ENCODE measurements around the gene ARHGDIA. TPM values are rescaled to one million over a fixed set of nuclear protein-coding genes. Genes with fewer than 3 reads are reported as not detected.

The ARHGDIA gene
- total and polyA plus RNA-seq, 2 experiments from 2014 or later: 80.7 to 295 TPM

- no peak overlapping the region for H3K27ac ChIP-seq
- WGBS (ENCODE audit: low lambda C conversion rate, missing lambda C conversion rate): 88% methylated on average over 7 of the region's 7 CpGs
Measured at GRCh38 chr17:81828656-81829055, 42.5 kb downstream of the ARHGDIA start.

GRCh38 chr17:81825841-81826466 is 45.2 kb downstream of the ARHGDIA start:
- no peak for DNase-seq (ENCODE audit: low spot score)
- Histone ChIP-seq H2AFZ (no peak overlapping the region), H3K27ac (no peak overlapping the region), H3K4me2 (no peak overlapping the region), H3K9me2 (replicated peaks; ENCODE audit: insufficient read depth) (no peaks in the 10 kb centered on the region), H3K4me1 (ENCODE audit: insufficient read depth) (peaks cover 13% of the 10 kb centered on the region), H3K27me3 (no peaks in the 10 kb centered on the region), H3K9me3 (ENCODE audit: low read depth) (no peaks in the 10 kb centered on the region), H3K4me3 (no peak overlapping the region), H3K36me3 (replicated peaks; ENCODE audit: insufficient read depth, low read depth) (no peaks in the 10 kb centered on the region), H3K79me2 (peaks cover 36% of the 10 kb centered on the region), H4K20me1 (ENCODE audit: insufficient read depth, poor library complexity, severe bottlenecking) (no peaks in the 10 kb centered on the region)
- 79% methylated on average over 11 of the region's 11 CpGs for WGBS (ENCODE audit: low lambda C conversion rate, missing lambda C conversion rate)
- TF ChIP-seq EZH2 (IDR thresholded peaks at IDR 0.05; ENCODE audit: borderline replicate concordance) (no peak), CTCF (IDR thresholded peaks at IDR 0.05; ENCODE audit: poor library complexity) (no peak), EZH2phosphoT487 (IDR thresholded peaks at IDR 0.05; ENCODE audit: low read depth, severe bottlenecking, unreplicated experiment) (no peak)

More at GRCh38 chr17:81828656-81829055, 42.5 kb downstream of the ARHGDIA start:
- H3K4me2 ChIP-seq: no peak overlapping the region
- peaks cover 54% of the 10 kb centered on the region for H3K79me2 ChIP-seq
- no peaks in the 10 kb centered on the region for H3K36me3 ChIP-seq (replicated peaks; ENCODE audit: insufficient read depth, low read depth)
- TF ChIP-seq CTCF (IDR thresholded peaks at IDR 0.05; ENCODE audit: poor library complexity) (no peak), EZH2 (IDR thresholded peaks at IDR 0.05; ENCODE audit: borderline replicate concordance) (no peak), EZH2phosphoT487 (IDR thresholded peaks at IDR 0.05; ENCODE audit: low read depth, severe bottlenecking, unreplicated experiment) (no peak)
- peaks cover 14% of the 10 kb centered on the region for H3K4me1 ChIP-seq (ENCODE audit: insufficient read depth)
- no peaks in the 10 kb centered on the region for H3K9me2 ChIP-seq (replicated peaks; ENCODE audit: insufficient read depth)
- no peaks in the 10 kb centered on the region for H3K9me3 ChIP-seq (ENCODE audit: low read depth)
- no peaks in the 10 kb centered on the region for H4K20me1 ChIP-seq (ENCODE audit: insufficient read depth, poor library complexity, severe bottlenecking)
- no peaks in the 10 kb centered on the region for H3K27me3 ChIP-seq
- no peak for DNase-seq (ENCODE audit: low spot score)
- no peak overlapping the region for H2AFZ ChIP-seq
- no peak overlapping the region for H3K4me3 ChIP-seq

- Histone ChIP-seq H3K4me1 (ENCODE audit: insufficient read depth) (peaks cover 13% of the 10 kb centered on the region), H3K4me2 (no peak overlapping the region), H3K9me2 (replicated peaks; ENCODE audit: insufficient read depth) (no peaks in the 10 kb centered on the region), H3K27ac (no peak overlapping the region), H3K27me3 (no peaks in the 10 kb centered on the region), H2AFZ (no peak overlapping the region), H3K36me3 (replicated peaks; ENCODE audit: insufficient read depth, low read depth) (no peaks in the 10 kb centered on the region), H3K79me2 (peaks cover 25% of the 10 kb centered on the region), H4K20me1 (ENCODE audit: insufficient read depth, poor library complexity, severe bottlenecking) (no peaks in the 10 kb centered on the region), H3K9me3 (ENCODE audit: low read depth) (no peaks in the 10 kb centered on the region), H3K4me3 (no peak overlapping the region)
- WGBS (ENCODE audit: low lambda C conversion rate, missing lambda C conversion rate): 92% methylated on average over 11 of the region's 11 CpGs
- no peak for TF ChIP-seq EZH2 (IDR thresholded peaks at IDR 0.05; ENCODE audit: borderline replicate concordance)
- no peak for TF ChIP-seq CTCF (IDR thresholded peaks at IDR 0.05; ENCODE audit: poor library complexity)
- TF ChIP-seq EZH2phosphoT487 (IDR thresholded peaks at IDR 0.05; ENCODE audit: low read depth, severe bottlenecking, unreplicated experiment): no peak
- DNase-seq (ENCODE audit: low spot score): no peak
Measured at GRCh38 chr17:81824595-81824994, 46.5 kb downstream of the ARHGDIA start.

Measured in hepatocyte (in vitro differentiated cells).